ENCODE measurements around the gene PGLYRP3. TPM values are rescaled to one million over a fixed set of nuclear protein-coding genes. Genes with fewer than 3 reads are reported as not detected.

The PGLYRP3 gene
- total and polyA plus RNA-seq, 9 of the 15 experiments (the other 6 are each of a cell fraction or from before 2014, with no cell fraction given) = not detected

- TF ChIP-seq ZNF512 (tag; IDR thresholded peaks at IDR 0.05) (no peak), HDAC3 (IDR thresholded peaks at IDR 0.05; ENCODE audit: borderline replicate concordance, partially characterized antibody) (peak; percentile 100), ZBTB9 (CRISPR knock-in tag; IDR thresholded peaks at IDR 0.05) (peak; percentile 71; the same call in 1 of the 2 replicates), MAFK (IDR thresholded peaks at IDR 0.05; ENCODE audit: low read length) (peak; percentile 56), ZEB2 (IDR thresholded peaks at IDR 0.05) (peak; percentile 98), BRF2 (IDR thresholded peaks at IDR 0.05; ENCODE audit: borderline replicate concordance, insufficient read depth, insufficient read length) (no peak), ZNF263 (CRISPR knock-in tag; IDR thresholded peaks at IDR 0.05; ENCODE audit: borderline replicate concordance) (no peak; the same call in 1 of the 2 replicates), POLR2H (tag; IDR thresholded peaks at IDR 0.05; ENCODE audit: low read depth) (no peak), DNMT1 (IDR thresholded peaks at IDR 0.05) (0 out of 2 replicates have a peak, but pooled peaks have one; percentile 54), UBTF (IDR thresholded peaks at IDR 0.05; ENCODE audit: borderline replicate concordance in 1 of 2, low read depth in 2 of 2, low read length in 2 of 2) (no peak), NCOA6 (IDR thresholded peaks at IDR 0.05) (0 out of 2 replicates have a peak, but pooled peaks have one; percentile 45), RBM17 (IDR thresholded peaks at IDR 0.05; ENCODE audit: borderline replicate concordance, low read depth, low read length) (no peak), TARDBP (IDR thresholded peaks at IDR 0.05) (peak; percentile 99), RHOXF2B (CRISPR knock-in tag; conservative IDR thresholded peaks at IDR 0.05) (no peak), CUX1 (CRISPR knock-in tag; IDR thresholded peaks at IDR 0.05) (peak; percentile 97)
These were observed 31.3 kb upstream of the PGLYRP3 start (continued) for GRCh38 chr1:153343811-153344717.

Data from K562 (cell line).